DND-41 (cell line): ENCODE results near the gene ZNF622.
A peak's percentile ranks its signal among the peaks of the same experiment; 100 is the strongest.

Source experiments
- ATAC-seq: fragments of 200-7000 bp; cut with Tn5 transposase; 3 replicates; pipeline ENCODE4 v1.9.1; 2021; ENCODE audit warnings: low read depth; ENCODE audit not compliant: insufficient read depth
- DNase-seq: peaks from one replicate; pipeline ENCODE4 v3.0.0-alpha.2; 2020
- H2AFZ ChIP-seq: 2 replicates; pipeline ENCODE4 v1.6.0; 2012; ENCODE audit warnings: low read depth, low read length
- H3K27ac ChIP-seq: 2 replicates; pipeline ENCODE4 v1.5.1; 2012; ENCODE audit warnings: low read length, inconsistent platforms
- H3K27me3 ChIP-seq: fragments of 200-600 bp; sonication (generic); 2 replicates; pipeline ENCODE4 v1.6.0; 2012; ENCODE audit warnings: low read length, mild to moderate bottlenecking, inconsistent platforms; ENCODE audit not compliant: insufficient read depth, poor library complexity
- H3K36me3 ChIP-seq: 2 replicates; pipeline ENCODE4 v1.5.1; 2012; ENCODE audit warnings: low read length, inconsistent platforms; ENCODE audit not compliant: insufficient read depth
- H3K4me1 ChIP-seq: 2 replicates; pipeline ENCODE4 v1.5.1; 2012; ENCODE audit warnings: mild to moderate bottlenecking, low read length; ENCODE audit not compliant: insufficient read depth
- H3K4me2 ChIP-seq: 2 replicates; pipeline ENCODE4 v1.6.0; 2012; ENCODE audit warnings: mild to moderate bottlenecking, moderate library complexity, low read length, inconsistent platforms; ENCODE audit not compliant: insufficient read depth
- H3K4me3 ChIP-seq, 2 experiments: fragments of 200-600 bp in 1 of 2; shearing (Covaris generic) in 1 of 2; 2 replicates each; pipeline ENCODE4 v1.5.1; 2012 to 2016; ENCODE audit warnings: inconsistent platforms in 2 of 2, low read length in 2 of 2, mild to moderate bottlenecking in 2 of 2, low read depth in 1 of 2, moderate library complexity in 1 of 2
- H3K79me2 ChIP-seq: 2 replicates; pipeline ENCODE4 v1.6.0; 2012; ENCODE audit warnings: low read length, inconsistent platforms; ENCODE audit not compliant: insufficient read depth
- H3K9ac ChIP-seq: 2 replicates; pipeline ENCODE4 v1.6.0; 2012; ENCODE audit warnings: low read depth, mild to moderate bottlenecking, inconsistent platforms, low read length, moderate library complexity
- H3K9me3 ChIP-seq: 2 replicates; pipeline ENCODE4 v1.5.1; 2012; ENCODE audit warnings: low read length, moderate library complexity, mild to moderate bottlenecking, inconsistent platforms; ENCODE audit not compliant: insufficient read depth, severe bottlenecking
- H4K20me1 ChIP-seq: 2 replicates; pipeline ENCODE4 v1.6.0; 2012; ENCODE audit warnings: low read length; ENCODE audit not compliant: insufficient read depth
- CTCF ChIP-seq: IDR thresholded peaks from 2 replicates; pipeline ENCODE4 v1.5.1; 2012; ENCODE audit warnings: borderline replicate concordance, low read length, moderate library complexity, mild to moderate bottlenecking; ENCODE audit not compliant: poor library complexity, severe bottlenecking; ENCODE audit errors: extremely low read depth
- EZH2 ChIP-seq: IDR thresholded peaks from 3 replicates; pipeline ENCODE4 v1.6.1; 2012; ENCODE audit warnings: borderline replicate concordance, low read depth, mild to moderate bottlenecking, moderate library complexity, low read length, inconsistent platforms; ENCODE audit not compliant: severe bottlenecking

ZNF622 gene

GRCh38 chr5:16464231-16464630 is 1.4 kb downstream of the ZNF622 start:
- H3K79me2 ChIP-seq, result peaks cover 73% of the 10 kb centered on the region
- DNase-seq (no peak), ATAC-seq (no peak)
- H3K27me3 ChIP-seq, result no peaks in the 10 kb centered on the region
- peak overlapping the region; percentile 81 for H3K9ac ChIP-seq
- TF ChIP-seq CTCF (no peak), EZH2 (no peak)
- H4K20me1 ChIP-seq, result peaks cover 34% of the 10 kb centered on the region
- H3K4me3 ChIP-seq, result peak overlapping the region; percentile 72 to 88; a peak in 3 of 4 replicates
- H3K36me3 ChIP-seq, result peaks cover 56% of the 10 kb centered on the region
- H3K9me3 ChIP-seq, result no peaks in the 10 kb centered on the region
- H3K4me2 ChIP-seq, result peak overlapping the region; percentile 93
- H3K4me1 ChIP-seq, result peaks cover 62% of the 10 kb centered on the region
- peak overlapping the region; percentile 89 for H3K27ac ChIP-seq
- no peak overlapping the region for H2AFZ ChIP-seq

- no peak overlapping the region for H3K27ac ChIP-seq
- no peak overlapping the region for H2AFZ ChIP-seq
- TF ChIP-seq EZH2 (no peak), CTCF (no peak)
- no peaks in the 10 kb centered on the region for H3K27me3 ChIP-seq
- DNase-seq, result no peak
- peak overlapping the region in 1 of 2 experiments; percentile 22; a peak in 1 of 4 replicates for H3K4me3 ChIP-seq
- no peak for ATAC-seq
- peaks cover 79% of the 10 kb centered on the region for H3K36me3 ChIP-seq
- no peak overlapping the region for H3K9ac ChIP-seq
- peaks cover 41% of the 10 kb centered on the region for H4K20me1 ChIP-seq
- H3K4me1 ChIP-seq, result peaks cover 48% of the 10 kb centered on the region
- H3K9me3 ChIP-seq, result no peaks in the 10 kb centered on the region
- peak overlapping the region; percentile 37 for H3K4me2 ChIP-seq
- H3K79me2 ChIP-seq, result peaks cover 68% of the 10 kb centered on the region
Observed at GRCh38 chr5:16461782-16462181, 3.8 kb downstream of the ZNF622 start.

GRCh38 chr5:16461026-16461425 is 4.6 kb downstream of the ZNF622 start:
- peaks cover 48% of the 10 kb centered on the region for H3K4me1 ChIP-seq
- peaks cover 48% of the 10 kb centered on the region for H4K20me1 ChIP-seq
- H3K36me3 ChIP-seq, result peaks cover 86% of the 10 kb centered on the region
- H3K4me3 ChIP-seq, result no peak overlapping the region
- no peak overlapping the region for H3K9ac ChIP-seq
- H2AFZ ChIP-seq, result no peak overlapping the region
- H3K27me3 ChIP-seq, result no peaks in the 10 kb centered on the region
- no peak overlapping the region for H3K27ac ChIP-seq
- H3K79me2 ChIP-seq, result peaks cover 67% of the 10 kb centered on the region
- H3K9me3 ChIP-seq, result no peaks in the 10 kb centered on the region
- DNase-seq (no peak), ATAC-seq (no peak)
- TF ChIP-seq CTCF (no peak), EZH2 (no peak)
- H3K4me2 ChIP-seq, result peak overlapping the region; percentile 37; the same call in 1 of the 2 replicates

GRCh38 chr5:16459451-16459850 is 6.1 kb downstream of the ZNF622 start:
- Histone ChIP-seq H3K9me3 (no peaks in the 10 kb centered on the region), H4K20me1 (peaks cover 54% of the 10 kb centered on the region), H3K36me3 (peaks cover 98% of the 10 kb centered on the region), H3K79me2 (peaks cover 67% of the 10 kb centered on the region), H3K9ac (no peak overlapping the region), H3K27ac (no peak overlapping the region), H2AFZ (no peak overlapping the region), H3K4me1 (peaks cover 52% of the 10 kb centered on the region), H3K27me3 (no peaks in the 10 kb centered on the region), H3K4me2 (peak overlapping the region; percentile 3; the same call in 1 of the 2 replicates), H3K4me3 (no peak overlapping the region)
- TF ChIP-seq CTCF, result no peak
- DNase-seq (no peak), ATAC-seq (no peak)
